Fibroblast of mammary gland (primary cell): ENCODE results near the gene HSPA12B.

ENCODE experiments used
- DNase-seq: peaks from one replicate; pipeline ENCODE4 v3.0.0-alpha.2; 2010; ENCODE audit warnings: low read depth
- H3K4me3 ChIP-seq: 2 replicates; pipeline ENCODE4 v1.5.1; 2011; ENCODE audit warnings: low read depth, mild to moderate bottlenecking, low read length, moderate library complexity; ENCODE audit not compliant: control insufficient read depth
- TF ChIP-seq, protein P1 (sequence below): conservative IDR thresholded peaks from 2 replicates; pipeline ENCODE4 v1.5.1; 2011; ENCODE audit warnings: low read depth, low read length, inconsistent platforms; ENCODE audit not compliant: control insufficient read depth, insufficient read depth

The HSPA12B gene

DNA sequence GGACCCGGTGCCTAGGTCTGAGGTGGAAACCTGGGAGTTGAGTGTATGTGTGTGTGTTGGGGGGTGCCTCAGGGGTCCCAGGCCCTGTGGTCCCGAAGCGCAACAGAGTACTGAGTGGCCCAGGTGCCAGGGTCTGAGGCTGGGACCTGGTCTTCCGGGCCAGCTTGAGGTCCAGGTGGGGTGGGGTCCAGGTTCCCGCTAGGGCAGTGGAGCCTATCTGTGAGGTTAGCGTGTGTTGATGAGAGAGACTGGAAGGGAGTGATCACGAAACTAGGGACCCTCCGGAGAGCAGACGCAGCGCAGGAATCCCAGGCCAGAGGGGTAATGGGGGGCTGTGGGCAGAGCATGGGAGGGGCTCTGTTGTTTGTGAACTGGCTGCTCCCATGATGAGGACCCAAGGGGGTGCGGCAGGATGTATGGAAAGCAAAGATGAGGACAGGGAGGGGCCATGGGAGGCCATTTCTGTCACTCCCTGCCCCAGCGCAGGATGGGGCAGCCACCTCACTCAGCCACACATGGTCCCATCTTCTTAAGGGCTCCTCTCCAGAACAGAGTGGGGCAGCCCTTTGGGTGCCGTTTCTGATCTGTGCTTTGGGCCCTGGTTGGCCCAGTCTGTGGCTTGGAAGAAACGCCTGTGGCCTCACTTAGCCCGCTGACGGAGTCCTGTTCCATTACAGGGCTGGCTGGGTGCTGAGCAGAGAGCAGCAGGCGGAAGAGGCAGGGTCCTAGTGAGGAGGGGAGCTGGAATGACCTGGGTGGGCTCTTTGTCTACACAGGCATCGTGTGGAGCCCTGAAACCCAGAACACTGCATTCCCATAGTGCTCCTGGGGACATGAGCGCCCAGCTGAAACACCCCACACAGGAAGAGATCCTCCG is 872 bp downstream of the HSPA12B start:
- TF ChIP-seq, protein P1, sequence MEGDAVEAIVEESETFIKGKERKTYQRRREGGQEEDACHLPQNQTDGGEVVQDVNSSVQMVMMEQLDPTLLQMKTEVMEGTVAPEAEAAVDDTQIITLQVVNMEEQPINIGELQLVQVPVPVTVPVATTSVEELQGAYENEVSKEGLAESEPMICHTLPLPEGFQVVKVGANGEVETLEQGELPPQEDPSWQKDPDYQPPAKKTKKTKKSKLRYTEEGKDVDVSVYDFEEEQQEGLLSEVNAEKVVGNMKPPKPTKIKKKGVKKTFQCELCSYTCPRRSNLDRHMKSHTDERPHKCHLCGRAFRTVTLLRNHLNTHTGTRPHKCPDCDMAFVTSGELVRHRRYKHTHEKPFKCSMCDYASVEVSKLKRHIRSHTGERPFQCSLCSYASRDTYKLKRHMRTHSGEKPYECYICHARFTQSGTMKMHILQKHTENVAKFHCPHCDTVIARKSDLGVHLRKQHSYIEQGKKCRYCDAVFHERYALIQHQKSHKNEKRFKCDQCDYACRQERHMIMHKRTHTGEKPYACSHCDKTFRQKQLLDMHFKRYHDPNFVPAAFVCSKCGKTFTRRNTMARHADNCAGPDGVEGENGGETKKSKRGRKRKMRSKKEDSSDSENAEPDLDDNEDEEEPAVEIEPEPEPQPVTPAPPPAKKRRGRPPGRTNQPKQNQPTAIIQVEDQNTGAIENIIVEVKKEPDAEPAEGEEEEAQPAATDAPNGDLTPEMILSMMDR, result no peak
- H3K4me3 ChIP-seq, result no peak overlapping the region
- no peak for DNase-seq

DNA sequence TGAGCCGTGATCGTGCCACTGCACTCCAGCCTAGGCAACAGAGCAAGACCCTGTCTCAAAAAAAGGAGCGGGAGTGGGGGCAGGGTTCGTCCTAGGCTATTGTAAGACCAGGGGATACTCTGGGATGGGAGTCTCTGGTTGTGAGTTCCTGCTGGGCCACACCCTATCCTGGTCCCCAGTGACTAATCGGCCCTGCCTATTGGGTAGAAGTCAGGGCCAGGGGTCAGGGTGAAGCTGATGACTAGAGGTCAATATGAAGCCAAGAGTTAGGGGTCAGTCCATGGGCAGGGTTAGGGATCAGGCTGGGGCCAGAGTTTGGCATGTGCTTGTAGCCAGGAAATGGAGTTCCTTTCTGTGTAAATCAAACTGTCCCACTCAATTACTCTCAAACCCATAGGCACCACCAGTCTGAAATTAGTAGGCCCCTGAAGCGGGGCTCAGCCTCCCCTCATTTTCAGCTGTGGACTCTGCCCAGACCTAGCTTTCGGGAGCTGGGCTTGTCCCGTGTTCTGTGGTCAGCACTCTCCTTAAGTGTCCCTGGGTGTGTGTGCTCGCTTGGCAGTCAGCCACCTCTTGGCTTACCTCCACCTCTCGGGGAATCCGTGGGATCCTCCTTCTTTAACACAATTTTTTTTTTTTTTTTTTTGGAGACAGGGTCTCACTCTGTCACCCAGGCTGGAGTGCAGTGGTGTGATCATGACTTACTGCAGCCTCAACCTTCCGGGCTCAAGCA is 1.8 kb downstream of the HSPA12B start:
- no peak for DNase-seq
- H3K4me3 ChIP-seq, result no peak overlapping the region
- TF ChIP-seq, protein P1, result no peak

DNA sequence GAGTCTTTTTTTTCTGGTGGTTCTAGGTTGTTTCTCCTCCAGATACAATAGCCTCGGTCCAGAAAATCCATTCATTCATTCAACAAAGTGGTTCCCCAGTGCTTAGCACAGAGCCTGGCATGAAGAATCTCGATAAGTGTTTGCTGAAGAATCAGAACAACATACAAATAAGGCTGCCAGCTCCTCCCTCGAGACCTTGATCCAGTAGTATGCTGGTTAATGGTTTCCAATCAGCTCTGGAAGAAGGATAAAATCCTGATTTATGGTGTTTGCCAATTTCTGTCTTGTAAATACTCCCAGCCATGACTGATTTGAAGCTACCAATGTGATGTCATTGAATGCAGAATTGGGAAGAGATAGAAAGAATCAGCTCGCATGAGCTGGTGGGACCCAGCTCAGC is 3.3 kb downstream of the HSPA12B start:
- H3K4me3 ChIP-seq, result no peak overlapping the region
- DNase-seq, result no peak
- TF ChIP-seq, protein P1, result no peak

DNA sequence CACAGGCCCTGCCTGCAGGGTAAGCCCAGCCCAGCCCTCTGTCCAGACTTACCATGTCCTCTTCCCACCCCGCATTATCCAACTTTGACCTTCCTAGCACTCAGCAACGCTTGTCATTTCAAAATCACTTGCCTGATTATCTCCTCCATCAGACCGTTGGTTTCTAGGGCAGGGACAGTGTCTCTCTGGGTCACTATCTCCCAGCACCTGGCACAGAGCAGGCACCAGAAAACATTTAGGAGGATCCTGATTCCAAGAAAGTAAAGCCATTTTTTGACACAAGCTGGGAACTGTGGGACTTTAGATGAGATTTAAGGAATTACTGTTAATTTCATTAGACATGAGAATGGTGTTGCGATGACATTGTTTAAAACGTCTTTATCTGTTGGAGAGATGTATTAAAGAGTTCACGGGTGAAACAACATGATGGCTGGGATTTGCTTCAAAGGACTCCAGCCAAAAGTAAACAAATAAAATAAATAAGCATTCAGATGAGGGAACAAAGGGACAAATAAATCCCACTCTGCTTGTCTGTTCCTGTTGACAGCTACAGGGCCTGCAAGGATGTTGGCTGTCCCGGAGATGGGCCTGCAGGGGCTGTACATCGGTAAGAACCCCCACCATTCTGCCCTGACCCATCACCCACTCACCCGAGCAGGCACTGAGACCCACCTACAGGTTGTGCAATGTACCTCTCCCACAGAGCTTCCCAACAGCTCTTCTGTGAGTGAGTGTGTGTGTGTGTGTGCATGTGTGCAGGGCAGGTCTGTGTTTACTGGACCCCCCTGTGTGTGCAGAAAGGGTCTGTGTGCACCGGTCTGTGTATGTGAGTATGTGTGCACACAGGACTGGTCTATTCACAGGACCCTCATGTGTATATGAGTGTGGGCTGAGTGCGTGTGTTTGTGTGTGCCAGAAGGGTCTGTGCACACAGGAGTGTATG is 5.9 kb downstream of the HSPA12B start:
- peak; percentile 9 for DNase-seq
- TF ChIP-seq, protein P1, result no peak
- no peak overlapping the region for H3K4me3 ChIP-seq

DNA sequence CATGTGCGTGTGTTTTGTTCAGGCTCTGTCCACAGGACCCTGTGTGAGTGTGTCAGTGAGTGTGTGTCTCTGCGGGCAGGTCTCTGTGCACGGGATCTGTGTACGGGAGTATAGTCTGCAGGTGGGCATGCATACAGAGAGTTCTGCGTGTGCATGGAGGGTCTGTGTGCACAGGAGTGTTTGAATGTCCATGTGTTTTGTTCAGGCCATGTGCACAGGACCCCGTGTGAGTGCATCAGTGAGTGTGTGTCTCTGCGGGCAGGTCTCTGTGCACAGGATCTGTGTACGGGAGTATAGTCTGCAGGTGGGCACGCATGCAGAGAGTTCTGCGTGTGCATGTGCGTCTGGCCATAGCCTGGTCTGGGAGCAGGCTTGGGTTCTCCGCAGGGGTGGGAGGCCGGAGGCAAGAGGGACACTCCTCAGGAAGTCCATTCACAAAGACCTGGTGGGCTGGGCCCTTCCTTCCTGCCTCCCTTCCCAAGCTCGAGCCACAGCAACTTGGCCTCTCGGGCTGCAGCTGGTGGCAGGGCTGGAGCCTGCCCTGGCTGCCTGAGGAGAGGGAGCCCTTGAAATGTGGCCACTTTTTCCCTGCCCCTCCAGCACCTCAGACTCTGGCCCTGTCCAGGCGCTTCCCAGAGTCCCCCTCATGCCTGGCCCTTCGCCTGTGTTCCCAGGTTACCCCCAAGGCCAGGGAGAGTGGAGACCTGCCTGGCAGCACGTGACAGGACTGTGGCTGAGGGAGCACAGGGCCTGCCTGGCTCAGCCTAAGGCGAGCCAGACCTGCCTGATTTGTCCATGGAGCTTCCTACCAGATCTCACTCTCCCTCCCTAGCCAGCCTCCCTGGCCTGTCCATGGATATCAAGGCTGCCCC is 6.8 kb downstream of the HSPA12B start:
- TF ChIP-seq, protein P1, result no peak
- no peak for DNase-seq
- H3K4me3 ChIP-seq, result no peak overlapping the region
